Body of pancreas (tissue), 4 donors: ENCODE data around the gene SOBP. TPM values are rescaled to one million over a fixed set of nuclear protein-coding genes. Genes with fewer than 3 reads are reported as not detected.

Experiments used
- ATAC-seq: fragments of 150-250 bp; one replicate; pipeline ENCODE4 v1.9.1; 2016
- DNase-seq, 4 donors: peaks; one replicate each; pipeline ENCODE4 v3.0.0-alpha.2; 2019
- H3K27ac ChIP-seq, 4 donors: fragments of 200-600 bp; sonication (generic); 1 replicate in 3 of 4; 2 replicates in 1 of 4; pipeline versions ENCODE4 v1.5.1 to v1.6.1; 2016 to 2019; ENCODE audit warnings: mild to moderate bottlenecking in 1 of 4, mixed read lengths in 1 of 4, moderate library complexity in 1 of 4
- H3K27me3 ChIP-seq, 2 donors: fragments of 200-600 bp; sonication (generic); one replicate each; pipeline ENCODE4 v1.6.0; 2016; ENCODE audit warnings: mild to moderate bottlenecking in 1 of 2
- H3K36me3 ChIP-seq, 2 donors: fragments of 200-600 bp; sonication (generic); replicated peaks in 1 of 2; 2 replicates each; pipeline ENCODE4 v1.5.1; 2016; ENCODE audit warnings: low read depth in 2 of 2; ENCODE audit not compliant: insufficient read depth in 1 of 2
- H3K4me1 ChIP-seq: fragments of 200-600 bp; sonication (generic); one replicate; pipeline ENCODE4 v1.6.0; 2016
- H3K4me3 ChIP-seq, 2 donors: fragments of 200-600 bp; sonication (generic); 1 replicate in 1 of 2; 2 replicates in 1 of 2; pipeline ENCODE4 v1.5.1; 2016 to 2019
- H3K9me3 ChIP-seq, 3 donors: fragments of 200-600 bp; sonication (generic); 1 replicate in 2 of 3; 2 replicates in 1 of 3; pipeline ENCODE4 v1.5.1; 2016
- POLR2A ChIP-seq, 3 donors: fragments of 450-650 bp; IDR thresholded peaks; one replicate each; pipeline ENCODE4 v1.6.1; 2016; ENCODE audit warnings: antibody characterized with exemption in 3 of 3, mild to moderate bottlenecking in 2 of 3
- WGBS, 2 donors: methylation state at CpG; one replicate each; pipeline ENCODE4 v1.1.5; 2017; 5-methylcytosine and 5-hydroxymethylcytosine counted together
- intact Hi-C: fragments of 100-400 bp; cut with DNase I; formaldehyde crosslinking; loops from one replicate; pipeline ENCODE4 v1.15.1; 2023
- total RNA-seq, 2 donors: library from RNA; depleted of rRNA; stranded (reverse); fragments of >200 nt; gene quantifications; one replicate each; pipeline ENCODE4 v1.1.0, GENCODE V29; 2016
- TF ChIP-seq, protein P1 (sequence below), 7 experiments: fragments of 450-650 bp in 4 of 7; fragments of 200-600 bp in 3 of 7; sonication (generic) in 3 of 7; IDR thresholded peaks; one replicate each; pipeline ENCODE4 v1.5.1; 2016 to 2019; ENCODE audit warnings: antibody characterized with exemption in 7 of 7

The SOBP gene
- total RNA-seq, 2 donors from 2014 or later: 0.66 to 3.1 TPM

DNA sequence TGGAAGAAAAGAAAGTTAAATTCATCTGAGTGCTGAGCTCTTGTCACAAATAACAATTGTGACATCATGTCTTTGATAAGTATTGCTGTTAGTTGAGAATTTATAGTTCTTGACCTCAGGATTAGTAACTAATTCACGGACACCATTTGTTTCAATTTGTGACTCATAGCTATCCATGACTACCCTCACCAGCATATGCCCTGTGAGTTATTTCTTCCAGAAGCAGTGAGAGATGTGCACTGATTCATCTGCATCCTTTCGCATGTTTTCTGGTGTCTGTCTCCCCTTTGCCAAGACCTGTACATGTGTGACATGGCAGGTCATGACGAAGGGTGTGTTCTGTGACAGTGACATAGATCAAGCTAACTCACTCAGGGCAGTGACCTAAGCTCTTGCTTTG lies 86.9 kb downstream of the SOBP start:
- no peak overlapping the region for H3K4me3 ChIP-seq
- no peaks in the 10 kb centered on the region for H3K27me3 ChIP-seq
- H3K36me3 ChIP-seq: no peaks in the 10 kb centered on the region
- TF ChIP-seq POLR2A (IDR thresholded peaks at IDR 0.05): no peak
- TF ChIP-seq, protein P1, sequence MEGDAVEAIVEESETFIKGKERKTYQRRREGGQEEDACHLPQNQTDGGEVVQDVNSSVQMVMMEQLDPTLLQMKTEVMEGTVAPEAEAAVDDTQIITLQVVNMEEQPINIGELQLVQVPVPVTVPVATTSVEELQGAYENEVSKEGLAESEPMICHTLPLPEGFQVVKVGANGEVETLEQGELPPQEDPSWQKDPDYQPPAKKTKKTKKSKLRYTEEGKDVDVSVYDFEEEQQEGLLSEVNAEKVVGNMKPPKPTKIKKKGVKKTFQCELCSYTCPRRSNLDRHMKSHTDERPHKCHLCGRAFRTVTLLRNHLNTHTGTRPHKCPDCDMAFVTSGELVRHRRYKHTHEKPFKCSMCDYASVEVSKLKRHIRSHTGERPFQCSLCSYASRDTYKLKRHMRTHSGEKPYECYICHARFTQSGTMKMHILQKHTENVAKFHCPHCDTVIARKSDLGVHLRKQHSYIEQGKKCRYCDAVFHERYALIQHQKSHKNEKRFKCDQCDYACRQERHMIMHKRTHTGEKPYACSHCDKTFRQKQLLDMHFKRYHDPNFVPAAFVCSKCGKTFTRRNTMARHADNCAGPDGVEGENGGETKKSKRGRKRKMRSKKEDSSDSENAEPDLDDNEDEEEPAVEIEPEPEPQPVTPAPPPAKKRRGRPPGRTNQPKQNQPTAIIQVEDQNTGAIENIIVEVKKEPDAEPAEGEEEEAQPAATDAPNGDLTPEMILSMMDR (IDR thresholded peaks at IDR 0.05): no peak
- no peaks in the 10 kb centered on the region for H3K4me1 ChIP-seq
- intact Hi-C loops: no loop called here
- 84 to 85% methylated on average over 3 of the region's 3 CpGs for WGBS, 2 donors
- no peak overlapping the region for H3K27ac ChIP-seq
- DNase-seq: no peak
- no peaks in the 10 kb centered on the region for H3K9me3 ChIP-seq
- no peak for ATAC-seq

DNA sequence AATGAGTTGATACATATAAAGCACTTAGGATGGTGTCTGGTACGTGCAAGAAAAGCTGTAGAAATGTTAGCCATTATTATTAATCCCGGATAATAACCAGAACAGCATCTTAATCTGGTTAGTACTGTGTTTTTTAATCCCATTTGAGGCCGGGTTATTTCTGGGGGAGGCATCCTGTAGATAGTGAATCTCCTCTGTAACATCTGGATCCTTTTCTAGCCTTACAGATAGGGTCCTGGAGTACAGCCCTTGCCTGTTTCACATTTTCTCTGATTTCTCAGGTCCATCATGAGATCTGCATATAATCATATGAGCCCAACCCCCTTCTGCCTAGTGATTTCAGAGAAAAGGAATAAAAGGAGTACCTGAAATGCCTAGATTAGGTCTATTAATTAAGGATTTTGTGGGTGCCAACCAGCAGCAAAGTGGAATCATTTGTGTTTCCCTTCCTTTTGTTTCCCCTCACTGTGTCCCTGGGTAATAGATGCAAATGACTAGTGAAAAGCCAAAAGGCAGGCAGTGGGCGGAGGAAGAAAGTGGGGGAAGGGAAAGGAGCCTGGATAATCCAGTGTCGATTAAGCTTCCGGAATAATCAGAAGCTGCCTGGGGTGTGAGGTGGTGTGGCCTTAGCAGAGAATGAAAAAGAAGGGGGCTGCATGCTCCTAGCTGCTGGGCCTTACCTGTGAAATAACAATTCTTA lies 88.9 kb downstream of the SOBP start:
- H3K9me3 ChIP-seq: no peaks in the 10 kb centered on the region
- DNase-seq: no peak
- WGBS, 2 donors: 72 to 78% methylated on average over 6 of the region's 6 CpGs
- TF ChIP-seq, protein P1 (IDR thresholded peaks at IDR 0.05): no peak
- TF ChIP-seq POLR2A (IDR thresholded peaks at IDR 0.05): no peak
- no peaks in the 10 kb centered on the region for H3K4me1 ChIP-seq
- H3K36me3 ChIP-seq: no peaks in the 10 kb centered on the region
- no peaks in the 10 kb centered on the region for H3K27me3 ChIP-seq
- intact Hi-C loops: no loop called here
- H3K27ac ChIP-seq: no peak overlapping the region
- ATAC-seq: no peak
- H3K4me3 ChIP-seq: no peak overlapping the region

DNA sequence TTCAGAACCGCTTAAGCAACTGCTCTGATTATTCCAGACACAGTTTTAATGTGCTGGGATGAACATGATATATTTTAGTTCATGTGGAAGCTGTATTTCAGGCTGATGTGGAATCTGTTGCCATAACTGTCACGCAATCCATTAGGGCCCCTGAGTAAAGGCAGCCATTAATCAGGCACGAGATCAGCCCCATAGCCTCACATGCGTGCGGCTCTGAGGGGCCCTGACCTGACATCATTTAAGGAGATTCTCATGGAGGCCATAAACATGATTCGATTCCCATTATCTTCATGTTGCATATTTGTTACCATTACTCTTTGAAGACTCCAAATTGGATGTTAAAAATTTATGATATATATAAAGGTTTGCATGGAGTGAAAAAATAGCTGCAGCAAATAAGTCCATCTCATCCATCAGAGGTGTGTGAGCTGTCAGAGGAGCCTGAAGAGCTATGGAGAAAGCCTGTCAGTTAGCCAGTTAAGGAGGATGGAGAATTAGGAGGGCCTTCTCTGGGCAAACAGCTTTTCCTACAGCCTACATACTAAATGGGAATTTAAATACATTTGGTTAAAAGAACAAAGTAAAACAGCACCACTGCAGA lies 89.6 kb downstream of the SOBP start:
- Histone ChIP-seq H3K27me3 (no peaks in the 10 kb centered on the region), H3K36me3 (no peaks in the 10 kb centered on the region), H3K9me3 (no peaks in the 10 kb centered on the region), H3K4me1 (no peaks in the 10 kb centered on the region), H3K4me3 (no peak overlapping the region), H3K27ac (no peak overlapping the region)
- no peak for DNase-seq
- 73 to 84% methylated on average over 6 of the region's 6 CpGs for WGBS, 2 donors
- intact Hi-C loops: no loop called here
- TF ChIP-seq, protein P1 (IDR thresholded peaks at IDR 0.05): no peak
- TF ChIP-seq POLR2A (IDR thresholded peaks at IDR 0.05): no peak
- no peak for ATAC-seq

DNA sequence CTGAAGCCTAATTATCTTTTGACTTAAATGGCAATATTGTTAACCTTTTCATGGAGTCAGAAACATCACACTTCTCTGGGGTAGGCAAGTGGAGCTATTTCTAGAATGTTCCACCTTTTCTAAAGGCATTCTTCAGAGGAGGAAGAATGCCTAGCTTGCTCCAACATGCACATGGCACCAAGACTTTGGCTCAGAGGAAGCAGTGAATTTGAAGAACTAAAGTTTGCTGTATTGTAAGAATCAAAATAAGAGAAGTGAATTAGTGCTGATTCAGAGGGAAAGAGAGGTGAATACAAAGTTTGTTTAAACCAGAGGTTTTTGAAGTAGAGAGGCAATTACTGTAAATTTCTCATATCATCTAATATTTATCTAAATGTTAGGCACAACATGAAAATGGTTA lies 92.2 kb downstream of the SOBP start:
- H3K27me3 ChIP-seq: no peaks in the 10 kb centered on the region
- intact Hi-C loops: no loop called here
- no peaks in the 10 kb centered on the region for H3K36me3 ChIP-seq
- no peak overlapping the region for H3K27ac ChIP-seq
- no peak for ATAC-seq
- DNase-seq: no peak
- TF ChIP-seq, protein P1 (IDR thresholded peaks at IDR 0.05): no peak
- TF ChIP-seq POLR2A (IDR thresholded peaks at IDR 0.05): no peak
- no peaks in the 10 kb centered on the region for H3K9me3 ChIP-seq
- H3K4me1 ChIP-seq: no peaks in the 10 kb centered on the region
- no peak overlapping the region for H3K4me3 ChIP-seq

DNA sequence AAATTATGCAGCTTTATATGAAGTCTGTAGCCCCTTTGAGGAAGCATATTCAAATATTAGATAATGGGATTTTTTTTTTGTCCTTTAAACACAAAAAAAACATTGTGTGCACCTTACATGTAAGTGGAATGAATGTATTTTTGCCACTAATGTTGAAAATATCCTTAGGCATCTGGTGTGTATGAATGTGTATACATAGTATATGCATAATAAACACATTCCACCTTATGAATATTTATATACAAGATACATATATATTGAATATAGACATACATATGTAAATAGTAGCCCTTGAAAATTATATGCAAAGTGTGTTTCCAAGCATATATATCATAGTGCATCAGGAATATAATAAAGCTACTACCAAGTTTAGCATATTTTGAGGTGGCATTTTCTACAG lies 94.8 kb downstream of the SOBP start:
- no peak for TF ChIP-seq POLR2A (IDR thresholded peaks at IDR 0.05)
- TF ChIP-seq, protein P1 (IDR thresholded peaks at IDR 0.05): no peak
- intact Hi-C loops: no loop called here
- H3K4me3 ChIP-seq: no peak overlapping the region
- H3K36me3 ChIP-seq: no peaks in the 10 kb centered on the region
- no peaks in the 10 kb centered on the region for H3K9me3 ChIP-seq
- H3K4me1 ChIP-seq: peaks cover 8% of the 10 kb centered on the region
- DNase-seq (no peak), ATAC-seq (no peak)
- no peak overlapping the region for H3K27ac ChIP-seq
- no peaks in the 10 kb centered on the region for H3K27me3 ChIP-seq
